GM18951 (cell line): Measurements from ENCODE around the gene KCNT2.

Source experiments
- POLR2A ChIP-seq: IDR thresholded peaks from 4 replicates; pipeline ENCODE4 v1.6.1; 2011; ENCODE audit warnings: mild to moderate bottlenecking; ENCODE audit not compliant: insufficient read length, insufficient read depth; ENCODE audit errors: extremely low read depth
- in situ Hi-C: fragments of 300-500 bp; cut with MboI; formaldehyde crosslinking; loops from one replicate; pipeline ENCODE4 v1.12.0; 2022; ENCODE audit warnings: low sequenced_read_pairs, mixed read lengths, inconsistent platforms; ENCODE audit not compliant: unreplicated experiment

KCNT2 gene

DNA sequence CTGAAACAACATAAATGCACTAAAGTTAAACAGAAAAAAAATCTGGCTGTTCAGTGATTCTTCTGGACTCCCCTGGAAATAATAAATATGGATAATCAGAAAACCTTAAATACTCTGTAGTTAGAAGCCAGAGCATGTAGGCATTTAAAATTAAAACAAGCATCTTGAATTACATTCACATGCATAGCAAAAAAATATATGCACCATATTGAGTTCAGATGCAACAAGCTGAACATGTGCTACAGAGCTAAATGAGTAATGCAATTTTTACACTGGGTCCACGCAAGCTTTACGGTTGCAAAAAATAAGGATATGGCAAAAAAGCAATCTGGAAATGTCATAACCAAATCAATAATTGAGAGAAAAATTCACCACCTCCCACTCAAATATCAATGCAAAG is 11.5 kb upstream of the KCNT2 start:
- in situ Hi-C loops = no loop called here
- no peak for TF ChIP-seq POLR2A

GRCh38 chr1:196611873-196612272 is 3.6 kb upstream of the KCNT2 start:
- in situ Hi-C loops = no loop called here
- no peak for TF ChIP-seq POLR2A

DNA sequence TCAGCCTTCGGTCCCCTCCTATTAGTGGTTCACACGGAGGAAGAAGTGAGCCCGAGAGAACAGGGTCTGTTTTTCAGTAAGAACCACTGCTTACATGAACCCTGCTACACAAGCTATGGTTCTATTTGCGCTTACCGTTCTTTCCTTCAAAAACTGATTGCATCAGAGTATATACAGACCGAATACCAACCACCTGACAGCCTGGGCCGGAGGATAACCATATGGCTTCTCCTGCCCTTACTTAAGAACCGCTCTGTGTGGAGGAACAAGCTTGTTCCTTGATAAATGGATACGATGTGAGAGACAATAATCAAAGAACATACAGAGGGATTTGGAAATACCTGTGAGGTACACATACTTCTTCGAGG is 1.1 kb upstream of the KCNT2 start:
- in situ Hi-C loops = no loop called here

GRCh38 chr1:196607981-196608380 is 259 bp downstream of the KCNT2 start:
- in situ Hi-C loops = no loop called here

More for the DNA sequence above, 1.1 kb upstream of the KCNT2 start:
- no peak for TF ChIP-seq POLR2A

GRCh38 chr1:196603651-196604050 is 4.6 kb downstream of the KCNT2 start:
- no peak for TF ChIP-seq POLR2A
- in situ Hi-C loops = no loop called here

More at GRCh38 chr1:196607981-196608380, 259 bp downstream of the KCNT2 start:
- TF ChIP-seq POLR2A = no peak

DNA sequence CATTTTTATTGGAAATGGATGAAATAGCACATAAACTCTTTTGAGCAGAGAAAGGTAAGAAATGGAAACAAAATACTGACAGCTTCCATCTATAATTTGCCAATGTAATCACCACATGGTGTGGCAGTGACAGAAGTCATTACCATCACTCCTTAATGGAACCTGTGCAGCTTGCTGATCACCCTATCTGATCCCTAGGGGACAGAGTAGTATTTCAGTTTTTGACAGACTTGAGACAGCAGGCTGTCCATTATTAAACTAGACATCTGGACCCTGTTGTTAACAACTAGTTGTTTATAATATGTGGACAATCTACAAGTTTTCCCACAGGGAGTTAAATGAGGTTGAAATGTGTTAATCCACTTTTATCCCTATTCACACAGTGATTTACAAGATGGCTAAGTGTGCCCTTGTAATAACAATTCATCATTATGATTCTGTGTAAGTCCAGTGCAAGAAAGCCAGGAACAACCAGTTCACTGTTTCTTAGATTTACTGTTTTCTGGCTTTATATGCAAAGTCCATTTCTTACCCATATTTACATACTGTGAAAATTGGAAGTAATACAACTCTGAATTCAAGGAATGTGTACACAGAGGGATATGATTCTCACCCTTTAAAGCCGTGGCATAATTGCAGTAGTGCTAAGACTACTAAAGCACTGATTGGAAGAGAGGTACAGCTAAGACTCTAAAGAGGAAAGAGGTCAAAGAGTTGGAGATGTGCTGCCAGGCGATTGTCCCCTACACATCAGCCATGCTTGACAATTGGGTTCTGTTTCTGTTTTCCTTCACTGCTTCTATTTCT is 9.1 kb downstream of the KCNT2 start:
- in situ Hi-C loops = no loop called here
- TF ChIP-seq POLR2A = no peak

GRCh38 chr1:196594700-196595099 is 13.5 kb downstream of the KCNT2 start:
- in situ Hi-C loops = no loop called here
- TF ChIP-seq POLR2A = no peak

- no peak for TF ChIP-seq POLR2A
- in situ Hi-C loops = no loop called here
Observed at GRCh38 chr1:196593955-196594354, 14.3 kb downstream of the KCNT2 start.

DNA sequence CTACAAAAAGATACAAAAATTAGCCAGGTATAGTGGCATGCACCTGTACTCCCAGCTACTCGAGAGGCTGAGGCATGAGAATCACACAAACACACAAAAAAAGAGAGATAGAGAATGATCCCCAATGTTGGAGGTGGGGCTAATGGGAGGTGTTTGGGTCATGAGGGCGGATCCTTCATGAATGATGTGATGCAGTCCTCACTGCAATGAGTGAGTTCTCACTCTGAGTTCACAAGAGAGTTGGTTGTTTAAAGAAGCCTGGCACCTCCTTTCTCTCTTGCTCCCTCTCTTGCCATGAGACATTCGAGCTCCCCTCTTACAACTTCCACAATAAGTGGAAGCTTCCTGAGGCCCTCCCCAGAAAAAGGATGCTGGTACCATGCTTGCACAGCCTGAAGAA is 17.3 kb downstream of the KCNT2 start:
- in situ Hi-C loops = no loop called here
- TF ChIP-seq POLR2A = no peak

DNA sequence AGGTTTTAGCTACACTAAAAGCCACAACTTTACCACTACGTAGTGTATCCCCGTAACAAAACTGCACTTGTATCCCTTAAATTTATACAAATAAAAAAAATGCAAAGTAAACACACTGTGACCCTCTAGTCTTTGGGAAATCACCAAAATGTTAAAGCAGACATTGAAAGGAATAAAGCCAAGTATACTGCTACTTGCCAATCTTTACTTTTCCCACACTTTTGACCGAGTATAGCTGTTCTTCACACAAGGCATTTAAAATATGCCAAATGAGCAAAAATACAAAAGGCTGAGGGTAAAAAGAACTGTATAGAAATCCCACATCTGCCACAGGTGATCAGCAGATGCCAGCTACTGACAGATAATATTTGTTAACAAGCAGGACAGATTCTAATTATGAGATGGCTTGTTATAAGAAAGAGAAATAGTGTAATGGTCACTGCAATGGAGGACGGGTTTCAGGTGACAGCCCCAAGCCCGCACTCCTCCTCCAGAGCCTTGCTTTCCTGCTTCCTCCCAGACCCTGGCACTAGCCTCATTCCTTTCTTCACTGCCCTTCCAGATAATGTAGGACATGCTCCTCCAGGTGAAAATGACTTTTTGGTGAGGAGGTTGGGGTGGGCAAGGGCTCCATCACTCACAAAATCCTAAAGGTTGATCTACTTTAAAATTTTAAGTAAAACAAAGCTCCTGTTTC is 18.1 kb downstream of the KCNT2 start:
- in situ Hi-C loops = no loop called here
- no peak for TF ChIP-seq POLR2A

DNA sequence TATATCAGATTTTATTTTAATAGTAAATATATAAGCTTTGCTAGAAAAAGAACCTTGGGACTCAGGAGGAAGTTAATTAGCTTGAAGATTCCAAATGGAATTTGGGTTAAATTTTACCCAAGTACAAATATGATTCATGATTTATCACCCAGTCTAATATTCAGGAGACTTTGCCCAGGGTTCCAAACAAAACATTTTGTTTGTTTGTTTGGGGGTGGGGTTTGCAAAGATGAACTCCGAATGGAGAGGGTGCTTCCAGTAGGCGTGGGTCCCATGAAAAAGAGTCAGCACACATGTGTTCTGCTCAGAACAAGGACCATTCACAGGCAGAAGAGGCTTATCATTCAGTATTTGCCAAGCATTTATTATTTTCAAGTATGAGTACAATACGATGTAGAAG is 23.5 kb downstream of the KCNT2 start:
- in situ Hi-C loops = no loop called here
- TF ChIP-seq POLR2A = no peak

GRCh38 chr1:196577386-196577785 is 30.9 kb downstream of the KCNT2 start:
- in situ Hi-C loops = no loop called here
- no peak for TF ChIP-seq POLR2A

- in situ Hi-C loops = no loop called here
- no peak for TF ChIP-seq POLR2A
Observed at GRCh38 chr1:196573226-196573625, 35.0 kb downstream of the KCNT2 start.

- TF ChIP-seq POLR2A = no peak
- in situ Hi-C loops = no loop called here
Observed at GRCh38 chr1:196567238-196567637, 41.0 kb downstream of the KCNT2 start.

DNA sequence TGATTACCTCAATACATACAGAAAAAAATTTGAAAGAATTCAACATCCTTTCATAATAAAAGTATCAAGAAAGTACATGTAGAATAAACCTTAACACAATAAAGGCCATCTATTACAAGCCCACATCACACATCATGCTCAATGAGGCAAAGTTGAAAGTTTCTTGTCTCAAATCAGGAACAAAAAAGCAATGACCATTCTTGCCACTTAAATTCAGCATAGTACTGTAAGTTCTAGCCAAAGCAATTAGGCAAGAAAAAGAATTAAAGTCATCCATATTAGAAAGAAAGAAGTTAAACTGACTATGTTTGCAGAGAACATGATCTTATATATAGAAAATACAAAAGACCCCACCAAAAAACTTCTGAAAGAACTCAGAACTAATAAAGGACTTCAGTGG is 44.5 kb downstream of the KCNT2 start:
- in situ Hi-C loops = no loop called here
- TF ChIP-seq POLR2A = no peak

DNA sequence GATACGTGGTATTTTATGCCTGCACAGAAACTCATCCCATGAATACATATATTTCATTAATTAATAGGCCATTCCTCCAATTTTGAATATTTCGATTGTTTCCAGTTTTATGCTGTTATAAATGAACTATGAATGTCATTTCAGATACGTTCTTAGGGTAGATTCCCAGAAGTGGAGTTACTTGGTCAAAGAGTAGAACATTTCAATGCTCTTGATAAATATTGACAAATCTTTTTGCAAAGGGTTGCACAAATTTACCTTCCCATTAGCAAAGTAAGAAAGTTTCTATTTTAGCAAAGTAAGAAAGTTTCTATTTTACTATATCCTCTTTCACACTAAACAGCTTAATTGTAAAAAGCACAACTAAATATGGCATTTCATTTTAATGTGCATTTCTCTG is 48.9 kb downstream of the KCNT2 start:
- no peak for TF ChIP-seq POLR2A

More for the DNA sequence above, 48.9 kb downstream of the KCNT2 start:
- in situ Hi-C loops = no loop called here
